ENCODE data around the gene ETV3L. TPM values are rescaled to one million over a fixed set of nuclear protein-coding genes. Genes with fewer than 3 reads are reported as not detected.
A peak's percentile ranks its signal among the peaks of the same experiment; 100 is the strongest.

ETV3L gene
- total RNA-seq = not detected
- not detected for polyA plus RNA-seq
- long read RNA-seq, donor 1 = 0 reads
- long read RNA-seq, donor 2 = 0 reads
- long read RNA-seq, donor 3 = 0 reads

- intact Hi-C loops (cut with DNase I) = loop anchor here in 3 of 10 donors (10.0 kb wide), 2 partner anchors 385 to 395 kb away; no protein-coding TSS in a partner anchor
- Histone ChIP-seq H3K9me3 (no peaks in the 10 kb centered on the region), H3K36me3 (no peaks in the 10 kb centered on the region), H3K4me3 (no peak within 1 kb of the TSS), H3K27ac (no peak within 1 kb of the TSS), H3K4me1 (no peaks in the 10 kb centered on the region), H3K27me3 (no peaks in the 10 kb centered on the region)
- DNase-seq (peak in 3 of 5 donors; percentile 32 to 72 (median 46)), ATAC-seq (peak in 3 of 4 donors; percentile 16 to 55 (median 39))
- WGBS, 4 donors = 46 to 66% (median 51%) methylated on average over 3 of the region's 3 CpGs
- TF ChIP-seq, protein P1, sequence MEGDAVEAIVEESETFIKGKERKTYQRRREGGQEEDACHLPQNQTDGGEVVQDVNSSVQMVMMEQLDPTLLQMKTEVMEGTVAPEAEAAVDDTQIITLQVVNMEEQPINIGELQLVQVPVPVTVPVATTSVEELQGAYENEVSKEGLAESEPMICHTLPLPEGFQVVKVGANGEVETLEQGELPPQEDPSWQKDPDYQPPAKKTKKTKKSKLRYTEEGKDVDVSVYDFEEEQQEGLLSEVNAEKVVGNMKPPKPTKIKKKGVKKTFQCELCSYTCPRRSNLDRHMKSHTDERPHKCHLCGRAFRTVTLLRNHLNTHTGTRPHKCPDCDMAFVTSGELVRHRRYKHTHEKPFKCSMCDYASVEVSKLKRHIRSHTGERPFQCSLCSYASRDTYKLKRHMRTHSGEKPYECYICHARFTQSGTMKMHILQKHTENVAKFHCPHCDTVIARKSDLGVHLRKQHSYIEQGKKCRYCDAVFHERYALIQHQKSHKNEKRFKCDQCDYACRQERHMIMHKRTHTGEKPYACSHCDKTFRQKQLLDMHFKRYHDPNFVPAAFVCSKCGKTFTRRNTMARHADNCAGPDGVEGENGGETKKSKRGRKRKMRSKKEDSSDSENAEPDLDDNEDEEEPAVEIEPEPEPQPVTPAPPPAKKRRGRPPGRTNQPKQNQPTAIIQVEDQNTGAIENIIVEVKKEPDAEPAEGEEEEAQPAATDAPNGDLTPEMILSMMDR (IDR thresholded peaks at IDR 0.05) = no peak
- TF ChIP-seq POLR2A (IDR thresholded peaks at IDR 0.05) = no peak
Observed at GRCh38 chr1:157099633-157100009, at the start of gene ETV3L. ETV3L (minus strand) TSS chr1:157099808; CDS start chr1:157099523, 285 bp downstream.

DNA sequence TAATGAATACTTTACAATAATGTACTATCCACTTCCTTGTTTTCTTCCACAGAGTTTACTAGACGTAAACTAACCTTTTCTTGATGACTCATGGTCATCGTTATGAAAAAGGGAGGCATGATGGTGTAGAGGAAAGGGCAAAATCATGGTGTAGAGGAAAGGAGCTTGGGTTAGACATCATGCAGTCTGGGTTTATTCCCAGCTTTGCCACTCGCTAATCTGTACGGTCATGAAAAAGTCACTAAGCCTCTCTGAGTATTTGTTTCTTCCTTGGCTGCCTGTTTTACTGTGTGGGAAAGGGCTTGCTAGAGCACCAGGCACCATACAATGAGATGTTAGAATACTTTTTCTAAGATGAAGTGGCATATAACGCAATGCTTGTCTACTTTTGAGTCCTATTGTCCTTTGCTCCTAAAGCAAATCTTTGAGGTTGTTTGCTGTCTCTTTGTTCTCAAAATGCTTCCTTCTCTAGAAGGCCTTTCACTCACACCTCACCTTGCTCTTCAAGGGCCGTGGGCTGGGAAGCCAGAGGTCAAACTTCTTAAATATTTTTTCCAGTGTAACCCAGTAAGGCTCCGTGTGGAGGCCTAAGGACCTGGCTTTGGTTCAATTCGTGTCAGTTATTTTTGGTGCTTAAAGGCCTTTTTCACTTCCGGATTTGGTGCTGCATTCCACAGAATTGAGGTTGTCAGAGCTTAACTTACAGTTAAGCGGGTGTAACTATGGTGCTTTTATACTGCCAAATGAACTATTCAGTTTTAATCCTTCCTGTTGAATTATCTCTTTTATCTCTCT, 48.5 kb upstream of the ETV3L start:
- H3K36me3 ChIP-seq = no peaks in the 10 kb centered on the region
- H3K27ac ChIP-seq = peak overlapping the region in 1 of 12 donors; percentile 8
- ATAC-seq (no peak), DNase-seq (no peak)
- no peak overlapping the region for H3K4me3 ChIP-seq
- TF ChIP-seq, protein P1 (IDR thresholded peaks at IDR 0.05) = no peak
- no peak for TF ChIP-seq POLR2A (IDR thresholded peaks at IDR 0.05)
- H3K27me3 ChIP-seq = peaks cover 0 to 4% (median 0%) of the 10 kb centered on the region in 9 donors
- no peaks in the 10 kb centered on the region for H3K9me3 ChIP-seq
- intact Hi-C loops (cut with DNase I) = loop anchor here in 1 of 10 donors (5.0 kb wide), 1 partner anchor 36 kb away; no protein-coding TSS in a partner anchor
- WGBS, 4 donors = 60 to 65% (median 62%) methylated on average over 10 of the region's 10 CpGs
- peaks cover 0 to 12% (median 0%) of the 10 kb centered on the region in 12 donors for H3K4me1 ChIP-seq

DNA sequence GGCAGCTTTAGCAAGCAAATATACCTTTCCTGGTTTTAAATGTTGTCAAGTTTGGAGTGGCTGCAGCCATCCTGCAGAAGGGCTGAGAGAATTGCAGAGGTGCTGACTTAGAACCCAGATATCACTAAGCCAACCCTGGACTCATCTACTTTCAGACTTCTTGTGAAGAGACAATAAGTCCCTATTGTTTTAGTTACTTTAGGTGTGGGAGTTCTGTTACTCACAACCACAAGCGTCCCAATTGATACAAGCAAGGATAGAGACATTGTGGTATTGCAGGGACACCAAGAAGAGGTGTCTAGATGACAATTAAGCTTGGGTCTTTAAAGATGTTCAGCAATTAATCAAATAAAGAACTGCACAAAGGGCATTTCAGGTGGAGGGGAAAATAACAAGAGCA, 47.4 kb upstream of the ETV3L start:
- no peak for ATAC-seq
- intact Hi-C loops (cut with DNase I) = loop anchor here in 1 of 10 donors (5.0 kb wide), 1 partner anchor 35 kb away; no protein-coding TSS in a partner anchor
- Histone ChIP-seq H3K27me3 (peaks cover 0 to 4% (median 0%) of the 10 kb centered on the region in 9 donors), H3K9me3 (no peaks in the 10 kb centered on the region), H3K4me3 (no peak overlapping the region), H3K4me1 (peaks cover 0 to 12% (median 0%) of the 10 kb centered on the region in 12 donors), H3K27ac (no peak overlapping the region), H3K36me3 (no peaks in the 10 kb centered on the region)
- no peak for DNase-seq
- no peak for TF ChIP-seq POLR2A (IDR thresholded peaks at IDR 0.05)
- TF ChIP-seq, protein P1 (IDR thresholded peaks at IDR 0.05) = no peak
- 82 to 94% (median 86%) methylated on average over 1 of the region's 1 CpG for WGBS, 4 donors

- no peaks in the 10 kb centered on the region for H3K9me3 ChIP-seq
- peaks cover 0 to 12% (median 0%) of the 10 kb centered on the region in 12 donors for H3K4me1 ChIP-seq
- WGBS, 4 donors = 79 to 83% (median 80%) methylated on average over 3 of the region's 3 CpGs
- intact Hi-C loops (cut with DNase I) = loop anchor here in 1 of 10 donors (5.0 kb wide), 1 partner anchor 34 kb away; no protein-coding TSS in a partner anchor
- H3K27me3 ChIP-seq = peaks cover 0 to 4% (median 0%) of the 10 kb centered on the region in 9 donors
- ATAC-seq (no peak), DNase-seq (no peak)
- no peak for TF ChIP-seq POLR2A (IDR thresholded peaks at IDR 0.05)
- TF ChIP-seq, protein P1 (IDR thresholded peaks at IDR 0.05) = no peak
- H3K4me3 ChIP-seq = no peak overlapping the region
- no peaks in the 10 kb centered on the region for H3K36me3 ChIP-seq
- no peak overlapping the region for H3K27ac ChIP-seq
Observed at GRCh38 chr1:157146244-157146643, 46.6 kb upstream of the ETV3L start.

Data from heart left ventricle (tissue), 16 donors.